ENCODE results near the gene DNM3.
"Not testable (repeated sequence)": the region's sequence is repeated elsewhere in the genome, so short reads cannot be mapped to it uniquely, and the experiment has no call there.

Gene DNM3

GRCh38 chr1:172429331-172430127 lies 588.2 kb downstream of the DNM3 start:
- Histone ChIP-seq H3K27ac (no peak overlapping the region), H3K27me3 (no peaks in the 10 kb centered on the region), H3K4me3 (ENCODE audit: low read depth in 1 of 2, low read length in 1 of 2) (no peak overlapping the region), H3K9me3 (no peaks in the 10 kb centered on the region), H3K4me1 (ENCODE audit: control insufficient read depth in 1 of 2, insufficient read depth in 1 of 2, low read depth in 1 of 2, low read length in 1 of 2) (no peaks in the 10 kb centered on the region), H3K36me3 (peaks cover 5% of the 10 kb centered on the region)
- TF ChIP-seq CTCF (IDR thresholded peaks at IDR 0.05): no peak

GRCh38 chr1:172430128-172430454 lies 588.8 kb downstream of the DNM3 start:
- Histone ChIP-seq H3K27me3 (no peaks in the 10 kb centered on the region), H3K36me3 (peaks cover 5% of the 10 kb centered on the region), H3K27ac (no peak overlapping the region), H3K4me3 (ENCODE audit: low read depth in 1 of 2, low read length in 1 of 2) (no peak overlapping the region), H3K9me3 (no peaks in the 10 kb centered on the region), H3K4me1 (ENCODE audit: control insufficient read depth in 1 of 2, insufficient read depth in 1 of 2, low read depth in 1 of 2, low read length in 1 of 2) (no peaks in the 10 kb centered on the region)
- TF ChIP-seq CTCF (IDR thresholded peaks at IDR 0.05): no peak

GRCh38 chr1:172431204-172431603 lies 589.9 kb downstream of the DNM3 start:
- H3K9me3 ChIP-seq: no peaks in the 10 kb centered on the region
- no peaks in the 10 kb centered on the region for H3K4me1 ChIP-seq (ENCODE audit: control insufficient read depth in 1 of 2, insufficient read depth in 1 of 2, low read depth in 1 of 2, low read length in 1 of 2)

GRCh38 chr1:172431721-172432192 lies 590.5 kb downstream of the DNM3 start:
- H3K4me1 ChIP-seq (ENCODE audit: control insufficient read depth in 1 of 2, insufficient read depth in 1 of 2, low read depth in 1 of 2, low read length in 1 of 2): no peaks in the 10 kb centered on the region
- no peak for TF ChIP-seq CTCF (IDR thresholded peaks at IDR 0.05)
- H3K9me3 ChIP-seq: no peaks in the 10 kb centered on the region
- no peak overlapping the region for H3K4me3 ChIP-seq (ENCODE audit: low read depth in 1 of 2, low read length in 1 of 2)
- H3K27ac ChIP-seq: no peak overlapping the region
- H3K27me3 ChIP-seq: no peaks in the 10 kb centered on the region
- H3K36me3 ChIP-seq: peaks cover 5% of the 10 kb centered on the region

More at GRCh38 chr1:172431204-172431603, 589.9 kb downstream of the DNM3 start:
- no peak overlapping the region for H3K27ac ChIP-seq
- no peaks in the 10 kb centered on the region for H3K27me3 ChIP-seq
- no peak overlapping the region for H3K4me3 ChIP-seq (ENCODE audit: low read depth in 1 of 2, low read length in 1 of 2)
- TF ChIP-seq CTCF (IDR thresholded peaks at IDR 0.05): no peak
- peaks cover 5% of the 10 kb centered on the region for H3K36me3 ChIP-seq

- not testable (repeated sequence) for H3K9me3 ChIP-seq; H3K27ac ChIP-seq; H3K4me3 ChIP-seq (ENCODE audit: low read depth in 1 of 2, low read length in 1 of 2); H3K27me3 ChIP-seq; H3K36me3 ChIP-seq
- H3K4me1 ChIP-seq (ENCODE audit: control insufficient read depth in 1 of 2, insufficient read depth in 1 of 2, low read depth in 1 of 2, low read length in 1 of 2): peaks cover 15 to 17% of the 10 kb centered on the region in 2 experiments
Observed at GRCh38 chr1:172437183-172437582, 595.9 kb downstream of the DNM3 start.

- H3K36me3 ChIP-seq: peaks cover 7% of the 10 kb centered on the region
- H3K27me3 ChIP-seq: no peaks in the 10 kb centered on the region
- H3K4me3 ChIP-seq (ENCODE audit: low read depth in 1 of 2, low read length in 1 of 2): no peak overlapping the region
- peaks cover 37 to 43% of the 10 kb centered on the region in 2 experiments for H3K4me1 ChIP-seq (ENCODE audit: control insufficient read depth in 1 of 2, insufficient read depth in 1 of 2, low read depth in 1 of 2, low read length in 1 of 2)
- TF ChIP-seq CTCF (IDR thresholded peaks at IDR 0.05): no peak
- peak overlapping the region; percentile 61 for H3K27ac ChIP-seq
- no peaks in the 10 kb centered on the region for H3K9me3 ChIP-seq
Observed at GRCh38 chr1:172442404-172442803, 601.1 kb downstream of the DNM3 start.

Measured in neutrophil (primary cell).